HCT116 (cell line): ENCODE data around the gene CWH43. TPM values are rescaled to one million over a fixed set of nuclear protein-coding genes. Genes with fewer than 3 reads are reported as not detected.

ENCODE experiments used
- ATAC-seq: fragments of 200-7000 bp; cut with Tn5 transposase; 2 replicates; pipeline ENCODE4 v1.9.1; 2020; ENCODE audit warnings: mild to moderate bottlenecking, moderate library complexity
- BruUV-seq: library from RNA; stranded (reverse); fragments of 400-500 nt; replicated peaks from 2 replicates; lab custom pipeline; 2021; lab: Mats Ljungman, UMichigan
- CTCF ChIA-PET: fragments of 300-600 bp; sonication (Branson Sonifier 250); formaldehyde crosslinking; loops from one replicate; lab custom pipeline; 2021; ENCODE audit warnings: antibody characterized with exemption; lab: Charles Lee
- POLR2A ChIA-PET: fragments of 300-600, 350-600 bp; sonication (Branson Sonifier 250); formaldehyde crosslinking; loops from one replicate; lab custom pipeline; 2021; ENCODE audit warnings: antibody characterized with exemption; lab: Charles Lee
- RAD21 ChIA-PET, 2 experiments: fragments of 300-600 bp; sonication (Branson Sonifier 250); formaldehyde crosslinking; loops; one replicate each; lab custom pipeline; 2023; ENCODE audit warnings: low total read pairs in 2 of 2; ENCODE audit not compliant: uncharacterized antibody in 2 of 2, unreplicated experiment in 2 of 2, low non-redundant PET in 1 of 2; lab: Charles Lee
- DNase-seq: peaks from one replicate; pipeline ENCODE4 v3.0.0-alpha.2; 2010; ENCODE audit warnings: low read depth, low spot score
- H2AFZ ChIP-seq: fragments of 200-600 bp; shearing (Covaris generic), sonication (generic); 2 replicates; pipeline ENCODE4 v1.6.1; 2017; ENCODE audit warnings: low read depth, mixed run types, mixed read lengths, antibody characterized with exemption, low read length; ENCODE audit not compliant: poor library complexity, severe bottlenecking
- H3K27ac ChIP-seq: 2 replicates; pipeline ENCODE4 v1.5.1; 2012; ENCODE audit warnings: low read depth, low read length
- H3K27me3 ChIP-seq: fragments of 200-600 bp; sonication (generic); 2 replicates; pipeline ENCODE4 v1.6.1; 2016; ENCODE audit warnings: mixed run types, low read length, mixed read lengths; ENCODE audit not compliant: insufficient read depth
- H3K36me3 ChIP-seq, 2 experiments: fragments of 200-500 bp in 1 of 2; fragments of 200-600 bp in 1 of 2; sonication (Bioruptor generic) in 1 of 2; sonication (generic) in 1 of 2; 2 replicates each; pipeline versions ENCODE4 v1.5.1 to v1.6.1; 2014 to 2016; ENCODE audit warnings: low read length in 2 of 2, inconsistent platforms in 1 of 2, mixed read lengths in 1 of 2, mixed run types in 1 of 2; ENCODE audit not compliant: insufficient read depth in 2 of 2, control insufficient read depth in 1 of 2
- H3K4me1 ChIP-seq, 2 experiments: fragments of 200-600 bp in 1 of 2; sonication (generic) in 1 of 2; 2 replicates each; pipeline versions ENCODE4 v1.5.1 to v1.6.1; 2012 to 2017; ENCODE audit warnings: low read length in 2 of 2, inconsistent platforms in 1 of 2, mild to moderate bottlenecking in 1 of 2, mixed read lengths in 1 of 2, mixed run types in 1 of 2, moderate library complexity in 1 of 2; ENCODE audit not compliant: insufficient read depth in 2 of 2, control insufficient read depth in 1 of 2
- H3K4me2 ChIP-seq: fragments of 200-600 bp; sonication (generic); 2 replicates; pipeline ENCODE4 v1.6.1; 2017; ENCODE audit warnings: mixed run types, low read length, mixed read lengths
- H3K4me3 ChIP-seq, 2 experiments: fragments of 200-600 bp in 1 of 2; sonication (generic) in 1 of 2; replicated peaks in 1 of 2; 2 replicates each; pipeline ENCODE4 v1.5.1; 2011 to 2016; ENCODE audit warnings: low read length in 2 of 2, control low read depth in 1 of 2, low read depth in 1 of 2, mild to moderate bottlenecking in 1 of 2, mixed read lengths in 1 of 2, mixed run types in 1 of 2
- H3K79me2 ChIP-seq: fragments of 200-600 bp; sonication (generic); 2 replicates; pipeline ENCODE4 v1.6.1; 2017; ENCODE audit warnings: mild to moderate bottlenecking, mixed run types, low read length, moderate library complexity, mixed read lengths; ENCODE audit not compliant: insufficient read depth
- H3K9ac ChIP-seq: fragments of 200-600 bp; sonication (generic); 2 replicates; pipeline ENCODE4 v1.6.1; 2016; ENCODE audit warnings: low read length, mixed read lengths
- H3K9me2 ChIP-seq: fragments of 200-600 bp; sonication (generic), shearing (Covaris generic); 2 replicates; pipeline ENCODE4 v1.6.1; 2017; ENCODE audit warnings: mixed run types, mild to moderate bottlenecking, moderate library complexity; ENCODE audit not compliant: insufficient read depth
- H3K9me3 ChIP-seq, 2 experiments: fragments of 200-500 bp in 1 of 2; fragments of 200-600 bp in 1 of 2; sonication (Bioruptor generic) in 1 of 2; sonication (generic) in 1 of 2; 2 replicates each; pipeline ENCODE4 v1.6.1; 2014 to 2017; ENCODE audit warnings: low read length in 2 of 2, mixed read lengths in 2 of 2, inconsistent platforms in 1 of 2, low read depth in 1 of 2, mild to moderate bottlenecking in 1 of 2, mixed run types in 1 of 2, moderate library complexity in 1 of 2; ENCODE audit not compliant: control insufficient read depth in 1 of 2, insufficient read depth in 1 of 2
- H4K20me1 ChIP-seq: fragments of 200-600 bp; sonication (generic), shearing (Covaris generic); 2 replicates; pipeline ENCODE4 v1.6.1; 2017; ENCODE audit warnings: mixed run types, mild to moderate bottlenecking, moderate library complexity; ENCODE audit not compliant: insufficient read depth
- CBX3 ChIP-seq: IDR thresholded peaks from 2 replicates; pipeline ENCODE4 v1.6.1; 2012; ENCODE audit warnings: low read depth
- EGR1 ChIP-seq: IDR thresholded peaks from 2 replicates; pipeline ENCODE4 v1.6.1; 2012; ENCODE audit warnings: low read depth
- ELF1 ChIP-seq: IDR thresholded peaks from 2 replicates; pipeline ENCODE4 v1.6.1; 2012; ENCODE audit warnings: low read depth, borderline replicate concordance
- EZH2 ChIP-seq: fragments of 200-600 bp; sonication (generic); IDR thresholded peaks from 2 replicates; pipeline ENCODE4 v1.6.1; 2017; ENCODE audit warnings: antibody characterized with exemption, mixed run types
- EZH2phosphoT487 ChIP-seq: fragments of 200-600 bp; IDR thresholded peaks from 2 replicates; pipeline ENCODE4 v1.6.1; 2018; ENCODE audit warnings: antibody characterized with exemption, borderline replicate concordance
- FOSL1 ChIP-seq: IDR thresholded peaks from 2 replicates; pipeline ENCODE4 v1.6.1; 2012; ENCODE audit warnings: low read depth
- JUND ChIP-seq: IDR thresholded peaks from 2 replicates; pipeline ENCODE4 v1.6.1; 2012
- POLR2A ChIP-seq: IDR thresholded peaks from 2 replicates; pipeline ENCODE4 v1.7.0; 2011; ENCODE audit warnings: borderline replicate concordance; ENCODE audit not compliant: insufficient read depth, insufficient read length; ENCODE audit errors: extremely low read depth
- POLR2AphosphoS5 ChIP-seq: IDR thresholded peaks from 2 replicates; pipeline ENCODE4 v1.6.1; 2011; ENCODE audit warnings: mild to moderate bottlenecking, low read depth, low read length, moderate library complexity
- RAD21 ChIP-seq: IDR thresholded peaks from 2 replicates; pipeline ENCODE4 v1.6.1; 2012; ENCODE audit warnings: low read depth, mild to moderate bottlenecking
- SIN3A ChIP-seq: IDR thresholded peaks from 2 replicates; pipeline ENCODE4 v1.6.1; 2012; ENCODE audit warnings: low read depth
- SP1 ChIP-seq: IDR thresholded peaks from 2 replicates; pipeline ENCODE4 v1.6.1; 2012; ENCODE audit warnings: low read depth
- SRF ChIP-seq: IDR thresholded peaks from 2 replicates; pipeline ENCODE4 v1.6.1; 2012; ENCODE audit warnings: low read depth
- TCF7L2 ChIP-seq: IDR thresholded peaks from 2 replicates; pipeline ENCODE4 v1.7.0; 2011; ENCODE audit warnings: borderline replicate concordance, inconsistent platforms; ENCODE audit not compliant: insufficient read depth, insufficient read length; ENCODE audit errors: extremely low read depth
- YY1 ChIP-seq: IDR thresholded peaks from 2 replicates; pipeline ENCODE4 v1.6.1; 2011; ENCODE audit warnings: low read length, low read depth, moderate library complexity, mild to moderate bottlenecking; ENCODE audit not compliant: insufficient replicate concordance; ENCODE audit errors: extremely low read depth
- ZFX ChIP-seq: fragments of 450-650 bp; IDR thresholded peaks from 2 replicates; pipeline ENCODE4 v1.6.1; 2017
- ZNF274 ChIP-seq: fragments of 200-500 bp; sonication (Bioruptor generic); IDR thresholded peaks from 2 replicates; pipeline ENCODE4 v1.6.1; 2014; ENCODE audit warnings: mild to moderate bottlenecking, low read depth, low read length, inconsistent platforms
- intact Hi-C: fragments of 100-400 bp; cut with micrococcal nuclease; formaldehyde crosslinking; loops from 2 replicates; pipeline ENCODE4 v1.10.0; 2022
- total RNA-seq: library from RNA; stranded (reverse); gene quantifications from one replicate; pipeline ENCODE4 v1.2.1, GENCODE V29; 2021; ENCODE audit not compliant: unreplicated experiment
- TF ChIP-seq, protein P1 (sequence below): IDR thresholded peaks from 2 replicates; pipeline ENCODE4 v1.6.1; 2012
- TF ChIP-seq, protein P2 (sequence below): IDR thresholded peaks from 2 replicates; pipeline ENCODE4 v1.6.1; 2011; ENCODE audit warnings: mild to moderate bottlenecking, low read length, moderate library complexity; ENCODE audit not compliant: insufficient replicate concordance; ENCODE audit errors: extremely low read depth
- TF ChIP-seq, protein P3 (sequence below): IDR thresholded peaks from 2 replicates; pipeline ENCODE4 v1.6.1; 2012

The CWH43 gene
- total RNA-seq, 1 experiment from 2014 or later, result not detected

DNA sequence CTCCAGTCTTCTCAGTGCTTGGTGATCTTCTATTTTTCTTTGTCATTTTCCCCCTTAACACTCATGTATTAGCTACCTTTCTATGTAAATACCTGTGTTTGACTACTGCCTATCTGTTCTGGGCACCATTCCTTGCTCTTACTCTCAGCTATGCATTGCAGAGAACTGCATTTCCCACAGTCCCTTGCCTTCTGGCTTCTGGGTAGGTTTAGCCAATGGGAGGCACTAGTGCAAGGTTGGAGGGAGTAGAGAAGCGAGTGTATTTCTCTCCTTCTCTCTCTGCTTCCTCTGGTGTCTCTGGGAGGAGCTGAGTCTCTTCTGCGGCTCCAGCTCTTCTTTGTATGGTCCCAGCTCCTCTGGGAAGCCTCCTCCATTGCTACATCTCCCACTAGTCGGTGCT lies 50.5 kb downstream of the CWH43 start:
- H3K9ac ChIP-seq, result no peak overlapping the region
- ChIA-PET CTCF (no interaction called here), POLR2A (no interaction called here), RAD21 (no interaction called here)
- H3K9me3 ChIP-seq, result no peaks in the 10 kb centered on the region
- intact Hi-C loops, result no loop called here
- no peak overlapping the region for H3K4me3 ChIP-seq
- H3K9me2 ChIP-seq, result no peaks in the 10 kb centered on the region
- H3K27me3 ChIP-seq, result peaks cover 17% of the 10 kb centered on the region
- H3K4me2 ChIP-seq, result no peak overlapping the region
- DNase-seq (no peak), ATAC-seq (peak; percentile 72)
- no TSS peak for BruUV-seq
- H2AFZ ChIP-seq, result no peak overlapping the region
- H3K36me3 ChIP-seq, result no peaks in the 10 kb centered on the region
- no peaks in the 10 kb centered on the region for H4K20me1 ChIP-seq
- TF ChIP-seq YY1 (no peak), EGR1 (no peak), POLR2AphosphoS5 (no peak), EZH2phosphoT487 (no peak), ZNF274 (no peak), RAD21 (no peak), SIN3A (no peak), ELF1 (no peak), EZH2 (no peak), CBX3 (no peak), SP1 (no peak), POLR2A (no peak), FOSL1 (no peak), ZFX (no peak), SRF (no peak), TCF7L2 (no peak), JUND (no peak)
- TF ChIP-seq, protein P1, sequence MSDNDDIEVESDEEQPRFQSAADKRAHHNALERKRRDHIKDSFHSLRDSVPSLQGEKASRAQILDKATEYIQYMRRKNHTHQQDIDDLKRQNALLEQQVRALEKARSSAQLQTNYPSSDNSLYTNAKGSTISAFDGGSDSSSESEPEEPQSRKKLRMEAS, result no peak
- TF ChIP-seq, protein P2, sequence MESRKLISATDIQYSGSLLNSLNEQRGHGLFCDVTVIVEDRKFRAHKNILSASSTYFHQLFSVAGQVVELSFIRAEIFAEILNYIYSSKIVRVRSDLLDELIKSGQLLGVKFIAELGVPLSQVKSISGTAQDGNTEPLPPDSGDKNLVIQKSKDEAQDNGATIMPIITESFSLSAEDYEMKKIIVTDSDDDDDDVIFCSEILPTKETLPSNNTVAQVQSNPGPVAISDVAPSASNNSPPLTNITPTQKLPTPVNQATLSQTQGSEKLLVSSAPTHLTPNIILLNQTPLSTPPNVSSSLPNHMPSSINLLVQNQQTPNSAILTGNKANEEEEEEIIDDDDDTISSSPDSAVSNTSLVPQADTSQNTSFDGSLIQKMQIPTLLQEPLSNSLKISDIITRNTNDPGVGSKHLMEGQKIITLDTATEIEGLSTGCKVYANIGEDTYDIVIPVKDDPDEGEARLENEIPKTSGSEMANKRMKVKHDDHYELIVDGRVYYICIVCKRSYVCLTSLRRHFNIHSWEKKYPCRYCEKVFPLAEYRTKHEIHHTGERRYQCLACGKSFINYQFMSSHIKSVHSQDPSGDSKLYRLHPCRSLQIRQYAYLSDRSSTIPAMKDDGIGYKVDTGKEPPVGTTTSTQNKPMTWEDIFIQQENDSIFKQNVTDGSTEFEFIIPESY, result no peak
- TF ChIP-seq, protein P3, sequence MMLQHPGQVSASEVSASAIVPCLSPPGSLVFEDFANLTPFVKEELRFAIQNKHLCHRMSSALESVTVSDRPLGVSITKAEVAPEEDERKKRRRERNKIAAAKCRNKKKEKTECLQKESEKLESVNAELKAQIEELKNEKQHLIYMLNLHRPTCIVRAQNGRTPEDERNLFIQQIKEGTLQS, result no peak
- TF ChIP-seq, all 23 proteins: peak for 0
- Histone ChIP-seq H3K27ac (no peak overlapping the region), H3K4me1 (no peaks in the 10 kb centered on the region), H3K79me2 (no peaks in the 10 kb centered on the region)
